ENCODE measurements around the gene ST6GAL1. TPM values are rescaled to one million over a fixed set of nuclear protein-coding genes. Genes with fewer than 3 reads are reported as not detected.

Gene ST6GAL1
- total RNA-seq, 1 donor from 2014 or later = 15.8 TPM

- no peaks in the 10 kb centered on the region for H3K27me3 Mint-ChIP-seq (ENCODE audit: low read depth, unreplicated experiment)
- H3K27ac Mint-ChIP-seq (ENCODE audit: unreplicated experiment) = no peak overlapping the region
- no peak for FAIRE-seq
- Histone ChIP-seq H3K36me3 (ENCODE audit: insufficient read depth, low read length) (no peaks in the 10 kb centered on the region), H3K79me2 (ENCODE audit: insufficient read depth, low read length) (no peaks in the 10 kb centered on the region), H3K4me2 (ENCODE audit: low read length) (no peak overlapping the region), H2AFZ (ENCODE audit: low read depth, low read length) (no peak overlapping the region), H3K9ac (ENCODE audit: low read length) (no peak overlapping the region), H3K27me3 (ENCODE audit: insufficient read depth, low read length) (no peaks in the 10 kb centered on the region), H3K27ac (ENCODE audit: low read depth, low read length) (no peak overlapping the region), H3K4me1 (ENCODE audit: insufficient read depth, low read length) (no peaks in the 10 kb centered on the region), H3K4me3 (ENCODE audit: insufficient read depth, low read depth, low read length) (no peak overlapping the region), H4K20me1 (ENCODE audit: insufficient read depth, low read length) (no peaks in the 10 kb centered on the region), H3K9me3 (ENCODE audit: insufficient read depth, low read depth, low read length) (no peaks in the 10 kb centered on the region)
- peaks cover 4% of the 10 kb centered on the region for H3K36me3 Mint-ChIP-seq (ENCODE audit: low read depth, unreplicated experiment)
- peaks cover 3% of the 10 kb centered on the region for H3K4me1 Mint-ChIP-seq (ENCODE audit: low read depth, unreplicated experiment)
- TF ChIP-seq EZH2 (IDR thresholded peaks at IDR 0.05; ENCODE audit: insufficient read depth, low read length) (no peak), CTCF (IDR thresholded peaks at IDR 0.05; ENCODE audit: insufficient read depth, low read depth, low read length) (no peak)
- H3K9me3 Mint-ChIP-seq (ENCODE audit: unreplicated experiment) = no peaks in the 10 kb centered on the region
- H3K4me3 Mint-ChIP-seq (ENCODE audit: unreplicated experiment) = no peak overlapping the region
- no peak for DNase-seq (ENCODE audit: low read depth)
These were observed 53.7 kb downstream of the ST6GAL1 start for GRCh38 chr3:186984064-186984463.

GRCh38 chr3:186985661-186986364 is 55.5 kb downstream of the ST6GAL1 start:
- peaks cover 4% of the 10 kb centered on the region for H3K36me3 Mint-ChIP-seq (ENCODE audit: low read depth, unreplicated experiment)
- Histone ChIP-seq H3K27me3 (ENCODE audit: insufficient read depth, low read length) (no peaks in the 10 kb centered on the region), H3K27ac (ENCODE audit: low read depth, low read length) (no peak overlapping the region), H3K4me1 (ENCODE audit: insufficient read depth, low read length) (peaks cover 1% of the 10 kb centered on the region), H3K36me3 (ENCODE audit: insufficient read depth, low read length) (no peaks in the 10 kb centered on the region), H4K20me1 (ENCODE audit: insufficient read depth, low read length) (no peaks in the 10 kb centered on the region), H3K4me3 (ENCODE audit: insufficient read depth, low read depth, low read length) (no peak overlapping the region), H3K4me2 (ENCODE audit: low read length) (no peak overlapping the region), H3K9me3 (ENCODE audit: insufficient read depth, low read depth, low read length) (no peaks in the 10 kb centered on the region), H3K79me2 (ENCODE audit: insufficient read depth, low read length) (no peaks in the 10 kb centered on the region), H2AFZ (ENCODE audit: low read depth, low read length) (no peak overlapping the region), H3K9ac (ENCODE audit: low read length) (no peak overlapping the region)
- no peaks in the 10 kb centered on the region for H3K27me3 Mint-ChIP-seq (ENCODE audit: low read depth, unreplicated experiment)
- H3K4me1 Mint-ChIP-seq (ENCODE audit: low read depth, unreplicated experiment) = peaks cover 3% of the 10 kb centered on the region
- H3K9me3 Mint-ChIP-seq (ENCODE audit: unreplicated experiment) = no peaks in the 10 kb centered on the region
- no peak for TF ChIP-seq CTCF (IDR thresholded peaks at IDR 0.05; ENCODE audit: insufficient read depth, low read depth, low read length)
- TF ChIP-seq EZH2 (IDR thresholded peaks at IDR 0.05; ENCODE audit: insufficient read depth, low read length) = no peak
- no peak overlapping the region for H3K27ac Mint-ChIP-seq (ENCODE audit: unreplicated experiment)
- H3K4me3 Mint-ChIP-seq (ENCODE audit: unreplicated experiment) = no peak overlapping the region
- no peak for FAIRE-seq
- DNase-seq (ENCODE audit: low read depth) = no peak

- Histone ChIP-seq H3K9me3 (ENCODE audit: insufficient read depth, low read depth, low read length) (no peaks in the 10 kb centered on the region), H3K4me3 (ENCODE audit: insufficient read depth, low read depth, low read length) (no peak overlapping the region), H3K79me2 (ENCODE audit: insufficient read depth, low read length) (no peaks in the 10 kb centered on the region), H3K27me3 (ENCODE audit: insufficient read depth, low read length) (no peaks in the 10 kb centered on the region), H3K9ac (ENCODE audit: low read length) (no peak overlapping the region), H4K20me1 (ENCODE audit: insufficient read depth, low read length) (no peaks in the 10 kb centered on the region), H3K36me3 (ENCODE audit: insufficient read depth, low read length) (no peaks in the 10 kb centered on the region), H3K4me1 (ENCODE audit: insufficient read depth, low read length) (peaks cover 5% of the 10 kb centered on the region), H3K4me2 (ENCODE audit: low read length) (no peak overlapping the region), H2AFZ (ENCODE audit: low read depth, low read length) (no peak overlapping the region), H3K27ac (ENCODE audit: low read depth, low read length) (no peak overlapping the region)
- Mint-ChIP-seq H3K27me3 (ENCODE audit: low read depth, unreplicated experiment) (no peaks in the 10 kb centered on the region), H3K9me3 (ENCODE audit: unreplicated experiment) (peaks cover under 1% of the 10 kb centered on the region), H3K4me3 (ENCODE audit: unreplicated experiment) (no peak overlapping the region), H3K4me1 (ENCODE audit: low read depth, unreplicated experiment) (peaks cover 6% of the 10 kb centered on the region), H3K36me3 (ENCODE audit: low read depth, unreplicated experiment) (peaks cover 4% of the 10 kb centered on the region), H3K27ac (ENCODE audit: unreplicated experiment) (no peak overlapping the region)
- DNase-seq (ENCODE audit: low read depth) (no peak), FAIRE-seq (no peak)
- TF ChIP-seq EZH2 (IDR thresholded peaks at IDR 0.05; ENCODE audit: insufficient read depth, low read length) = no peak
- no peak for TF ChIP-seq CTCF (IDR thresholded peaks at IDR 0.05; ENCODE audit: insufficient read depth, low read depth, low read length)
These were observed 56.1 kb downstream of the ST6GAL1 start for GRCh38 chr3:186986406-186986805.

All from astrocyte (in vitro differentiated cells and primary cell).